Measurements from ENCODE around the gene PNMA8B. TPM values are rescaled to one million over a fixed set of nuclear protein-coding genes. Genes with fewer than 3 reads are reported as not detected.

The PNMA8B gene
- polyA plus RNA-seq, 1 donor from 2014 or later, result 10.1 TPM

DNA sequence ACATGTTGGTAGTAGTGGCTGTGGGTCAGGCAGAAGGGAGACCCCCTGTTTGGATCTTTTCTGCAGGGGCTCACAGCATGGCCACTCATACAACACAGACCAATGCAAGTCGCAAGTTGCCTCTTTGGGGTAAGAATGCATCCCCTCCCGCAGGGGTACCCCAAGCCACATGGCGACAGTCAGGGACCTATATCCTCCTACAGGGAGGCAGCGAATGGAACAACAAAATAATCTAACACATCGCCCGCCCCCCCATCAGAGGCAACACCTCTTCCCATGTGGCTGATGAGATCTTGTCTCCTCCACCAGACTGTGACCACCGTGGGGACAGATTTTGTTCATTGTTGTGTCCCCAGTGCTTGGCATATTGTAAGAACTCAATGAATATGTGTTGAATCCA, 40.7 kb upstream of the PNMA8B start:
- no peak overlapping the region for H3K4me2 ChIP-seq (ENCODE audit: low read length)
- H3K36me3 ChIP-seq (ENCODE audit: insufficient read depth, low read length), result no peaks in the 10 kb centered on the region
- H3K9me3 ChIP-seq (ENCODE audit: low read length), result no peaks in the 10 kb centered on the region
- H3K4me3 ChIP-seq (ENCODE audit: low read length), result no peak overlapping the region
- H3K9me2 ChIP-seq (ENCODE audit: insufficient read depth, low read length), result no peaks in the 10 kb centered on the region
- no peak overlapping the region for H3K27ac ChIP-seq (ENCODE audit: low read length)
- no peaks in the 10 kb centered on the region for H4K20me1 ChIP-seq (ENCODE audit: insufficient read depth)
- H3F3A ChIP-seq (ENCODE audit: insufficient read depth, low read length, poor library complexity, severe bottlenecking), result no peaks in the 10 kb centered on the region
- no peak for TF ChIP-seq EZH2 (IDR thresholded peaks at IDR 0.05; ENCODE audit: borderline replicate concordance, insufficient read depth, low read length, poor library complexity, severe bottlenecking)
- no peak for TF ChIP-seq RAD21 (conservative IDR thresholded peaks at IDR 0.05)
- no peak for TF ChIP-seq MXI1 (conservative IDR thresholded peaks at IDR 0.05; ENCODE audit: poor library complexity, severe bottlenecking)
- TF ChIP-seq, protein P1, sequence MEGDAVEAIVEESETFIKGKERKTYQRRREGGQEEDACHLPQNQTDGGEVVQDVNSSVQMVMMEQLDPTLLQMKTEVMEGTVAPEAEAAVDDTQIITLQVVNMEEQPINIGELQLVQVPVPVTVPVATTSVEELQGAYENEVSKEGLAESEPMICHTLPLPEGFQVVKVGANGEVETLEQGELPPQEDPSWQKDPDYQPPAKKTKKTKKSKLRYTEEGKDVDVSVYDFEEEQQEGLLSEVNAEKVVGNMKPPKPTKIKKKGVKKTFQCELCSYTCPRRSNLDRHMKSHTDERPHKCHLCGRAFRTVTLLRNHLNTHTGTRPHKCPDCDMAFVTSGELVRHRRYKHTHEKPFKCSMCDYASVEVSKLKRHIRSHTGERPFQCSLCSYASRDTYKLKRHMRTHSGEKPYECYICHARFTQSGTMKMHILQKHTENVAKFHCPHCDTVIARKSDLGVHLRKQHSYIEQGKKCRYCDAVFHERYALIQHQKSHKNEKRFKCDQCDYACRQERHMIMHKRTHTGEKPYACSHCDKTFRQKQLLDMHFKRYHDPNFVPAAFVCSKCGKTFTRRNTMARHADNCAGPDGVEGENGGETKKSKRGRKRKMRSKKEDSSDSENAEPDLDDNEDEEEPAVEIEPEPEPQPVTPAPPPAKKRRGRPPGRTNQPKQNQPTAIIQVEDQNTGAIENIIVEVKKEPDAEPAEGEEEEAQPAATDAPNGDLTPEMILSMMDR (IDR thresholded peaks at IDR 0.05; ENCODE audit: poor library complexity, severe bottlenecking), result no peak
- H3K79me2 ChIP-seq (replicated peaks; ENCODE audit: insufficient read depth, low read length), result no peaks in the 10 kb centered on the region
- no peaks in the 10 kb centered on the region for H3K27me3 ChIP-seq (ENCODE audit: insufficient read depth, low read depth, low read length)
- H3K9ac ChIP-seq (ENCODE audit: low read length), result no peak overlapping the region
- H2AFZ ChIP-seq (ENCODE audit: low read depth, low read length), result no peak overlapping the region

DNA sequence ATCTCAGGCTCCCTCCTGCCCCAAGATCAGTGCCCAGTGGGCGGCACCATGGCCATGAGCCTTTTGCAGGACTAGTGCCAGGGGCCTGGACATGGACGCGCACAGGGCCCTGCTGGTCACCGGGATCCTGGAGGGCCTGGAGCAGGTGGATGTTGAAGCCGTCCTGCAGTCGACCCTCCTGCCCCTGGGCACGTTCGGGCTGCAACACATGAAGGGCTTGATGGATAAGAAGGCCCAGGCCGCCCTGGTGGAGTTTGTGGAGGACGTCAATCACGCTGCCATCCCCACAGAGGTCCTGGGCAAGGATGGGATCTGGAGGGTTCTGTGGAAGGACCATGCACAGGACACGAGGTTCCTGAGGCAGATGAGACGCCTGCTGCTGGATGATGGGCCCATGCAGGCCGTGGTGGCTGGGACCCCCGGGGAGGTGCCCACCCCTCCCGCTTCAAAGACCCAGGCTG, 38.0 kb upstream of the PNMA8B start:
- Histone ChIP-seq H4K20me1 (ENCODE audit: insufficient read depth) (no peaks in the 10 kb centered on the region), H3K9me2 (ENCODE audit: insufficient read depth, low read length) (no peaks in the 10 kb centered on the region), H3K4me3 (ENCODE audit: low read length) (peak overlapping the region; percentile 38), H3F3A (ENCODE audit: insufficient read depth, low read length, poor library complexity, severe bottlenecking) (no peaks in the 10 kb centered on the region), H3K4me2 (ENCODE audit: low read length) (no peak overlapping the region), H3K9me3 (ENCODE audit: low read length) (no peaks in the 10 kb centered on the region), H3K36me3 (ENCODE audit: insufficient read depth, low read length) (no peaks in the 10 kb centered on the region), H3K27ac (ENCODE audit: low read length) (peak overlapping the region; percentile 72), H3K79me2 (replicated peaks; ENCODE audit: insufficient read depth, low read length) (no peaks in the 10 kb centered on the region), H3K9ac (ENCODE audit: low read length) (peak overlapping the region; percentile 56), H3K27me3 (ENCODE audit: insufficient read depth, low read depth, low read length) (no peaks in the 10 kb centered on the region), H2AFZ (ENCODE audit: low read depth, low read length) (no peak overlapping the region)
- TF ChIP-seq POLR2AphosphoS5 (IDR thresholded peaks at IDR 0.05) (no peak), EP300 (conservative IDR thresholded peaks at IDR 0.05; ENCODE audit: poor library complexity, severe bottlenecking) (no peak), EZH2 (IDR thresholded peaks at IDR 0.05; ENCODE audit: borderline replicate concordance, insufficient read depth, low read length, poor library complexity, severe bottlenecking) (no peak), TAF1 (IDR thresholded peaks at IDR 0.05; ENCODE audit: low read depth) (no peak), SMC3 (conservative IDR thresholded peaks at IDR 0.05; ENCODE audit: poor library complexity) (no peak), MXI1 (conservative IDR thresholded peaks at IDR 0.05; ENCODE audit: poor library complexity, severe bottlenecking) (no peak), RAD21 (conservative IDR thresholded peaks at IDR 0.05) (no peak), REST (IDR thresholded peaks at IDR 0.05; ENCODE audit: borderline replicate concordance) (no peak)
- TF ChIP-seq, protein P1 (IDR thresholded peaks at IDR 0.05; ENCODE audit: poor library complexity, severe bottlenecking), result no peak

All from neural cell (in vitro differentiated cells).